Measurements from ENCODE around the gene ARHGEF12. TPM values are rescaled to one million over a fixed set of nuclear protein-coding genes. Genes with fewer than 3 reads are reported as not detected.
A peak's percentile ranks its signal among the peaks of the same experiment; 100 is the strongest.

Gene ARHGEF12
- total and polyA plus RNA-seq, 8 donors, result 13.8 to 74.7 (median 38.4) TPM

DNA sequence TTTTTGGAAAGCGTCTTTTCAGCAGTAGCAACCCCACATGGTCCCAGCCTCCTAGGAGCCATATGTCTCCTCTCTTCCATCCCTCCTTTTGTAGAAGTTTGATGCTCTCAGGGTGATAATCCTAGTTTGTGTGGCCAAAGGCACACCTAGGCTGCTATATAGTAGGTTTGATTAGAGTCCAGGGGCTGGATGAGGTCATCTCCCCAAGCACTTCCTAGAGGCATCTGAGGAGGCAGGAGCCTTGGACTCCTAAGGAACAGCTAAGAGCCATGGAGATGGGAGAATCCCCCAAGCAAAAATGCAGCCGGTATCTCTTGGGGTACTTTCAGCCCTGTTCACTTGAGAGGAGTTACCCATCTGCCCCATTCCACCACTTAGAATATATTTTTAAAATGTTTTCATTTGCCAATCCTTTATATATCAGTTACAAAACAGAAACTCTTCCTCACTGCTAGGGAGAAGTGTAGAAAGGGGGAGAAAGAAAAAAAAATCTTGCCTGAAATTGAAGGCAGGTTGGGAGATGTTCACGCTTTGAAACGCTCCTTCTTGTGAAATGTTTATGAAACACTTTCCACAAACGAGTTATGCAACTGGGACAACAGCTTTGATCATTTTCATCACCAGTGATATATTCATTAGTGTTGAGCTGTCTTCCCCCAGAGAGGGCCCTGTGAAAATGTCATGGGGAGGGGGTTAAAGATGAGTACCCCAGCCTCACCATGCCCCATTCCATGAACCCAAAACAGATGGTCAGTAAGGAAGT lies 43.0 kb upstream of the ARHGEF12 start:
- no peaks in the 10 kb centered on the region for H3K27me3 ChIP-seq
- H3K36me3 ChIP-seq, result no peaks in the 10 kb centered on the region
- H3K27ac ChIP-seq, result no peak overlapping the region
- TF ChIP-seq, protein P1, sequence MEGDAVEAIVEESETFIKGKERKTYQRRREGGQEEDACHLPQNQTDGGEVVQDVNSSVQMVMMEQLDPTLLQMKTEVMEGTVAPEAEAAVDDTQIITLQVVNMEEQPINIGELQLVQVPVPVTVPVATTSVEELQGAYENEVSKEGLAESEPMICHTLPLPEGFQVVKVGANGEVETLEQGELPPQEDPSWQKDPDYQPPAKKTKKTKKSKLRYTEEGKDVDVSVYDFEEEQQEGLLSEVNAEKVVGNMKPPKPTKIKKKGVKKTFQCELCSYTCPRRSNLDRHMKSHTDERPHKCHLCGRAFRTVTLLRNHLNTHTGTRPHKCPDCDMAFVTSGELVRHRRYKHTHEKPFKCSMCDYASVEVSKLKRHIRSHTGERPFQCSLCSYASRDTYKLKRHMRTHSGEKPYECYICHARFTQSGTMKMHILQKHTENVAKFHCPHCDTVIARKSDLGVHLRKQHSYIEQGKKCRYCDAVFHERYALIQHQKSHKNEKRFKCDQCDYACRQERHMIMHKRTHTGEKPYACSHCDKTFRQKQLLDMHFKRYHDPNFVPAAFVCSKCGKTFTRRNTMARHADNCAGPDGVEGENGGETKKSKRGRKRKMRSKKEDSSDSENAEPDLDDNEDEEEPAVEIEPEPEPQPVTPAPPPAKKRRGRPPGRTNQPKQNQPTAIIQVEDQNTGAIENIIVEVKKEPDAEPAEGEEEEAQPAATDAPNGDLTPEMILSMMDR (IDR thresholded peaks at IDR 0.05), result no peak
- intact Hi-C loops (cut with DNase I), result loop anchor here in 1 of 3 donors (10.0 kb wide), 1 partner anchor 98 kb away; no protein-coding TSS in a partner anchor
- peaks cover 0 to 3% (median 0%) of the 10 kb centered on the region in 3 donors for H3K4me1 ChIP-seq
- ATAC-seq, result no peak
- H3K9me3 ChIP-seq, result no peaks in the 10 kb centered on the region
- no peak for DNase-seq
- FAIRE-seq, result no peak
- 73 to 74% methylated on average over 5 of the region's 5 CpGs for WGBS, 2 donors
- H3K4me3 ChIP-seq, result no peak overlapping the region

DNA sequence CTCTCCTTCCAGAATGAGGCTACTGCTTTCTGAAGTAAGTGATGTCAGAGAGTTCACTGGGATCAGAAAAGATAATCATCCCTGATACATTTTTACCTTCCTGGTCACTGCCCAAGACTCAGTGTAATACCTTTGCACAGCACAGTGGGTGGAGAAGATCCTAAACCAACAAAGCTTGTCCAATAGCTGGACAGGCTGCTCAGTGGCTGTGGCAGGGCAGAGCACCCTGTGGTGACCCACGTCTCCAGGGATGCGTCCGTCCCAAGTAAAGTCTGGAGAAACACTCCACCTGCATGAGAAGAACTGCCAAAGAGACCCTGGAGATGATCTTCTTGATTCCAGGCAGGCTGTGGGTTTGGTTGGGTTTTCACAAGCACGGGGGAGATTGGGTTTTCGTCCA lies 42.1 kb upstream of the ARHGEF12 start:
- Histone ChIP-seq H3K27ac (no peak overlapping the region), H3K4me1 (peaks cover 0 to 3% (median 0%) of the 10 kb centered on the region in 3 donors), H3K9me3 (no peaks in the 10 kb centered on the region), H3K36me3 (no peaks in the 10 kb centered on the region), H3K27me3 (no peaks in the 10 kb centered on the region), H3K4me3 (no peak overlapping the region)
- ATAC-seq (no peak), DNase-seq (no peak), FAIRE-seq (no peak)
- WGBS, 2 donors, result 60 to 61% methylated on average over 5 of the region's 5 CpGs
- intact Hi-C loops (cut with DNase I), result loop anchor here in 1 of 3 donors (10.0 kb wide), 1 partner anchor 99 kb away; no protein-coding TSS in a partner anchor
- TF ChIP-seq, protein P1 (IDR thresholded peaks at IDR 0.05), result no peak

DNA sequence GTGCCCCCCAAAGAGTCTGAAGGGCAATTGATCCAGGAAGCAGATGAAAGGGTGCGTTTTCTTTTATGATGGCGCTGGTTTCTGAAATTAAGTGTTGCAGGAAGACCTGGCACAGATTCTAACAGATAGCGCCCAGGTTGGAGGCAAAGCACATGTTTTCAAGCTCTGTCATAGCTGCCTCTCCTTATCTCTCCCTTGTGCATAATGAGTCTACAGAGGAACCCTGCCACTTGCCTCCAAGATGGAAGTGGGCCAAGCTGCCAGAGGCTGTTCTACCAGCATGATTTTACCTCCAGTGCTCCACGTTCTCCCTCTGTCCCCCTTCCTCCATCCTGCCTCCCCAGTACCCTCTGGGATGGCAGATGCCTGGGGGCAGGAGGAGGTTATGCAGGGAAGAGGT lies 41.1 kb upstream of the ARHGEF12 start:
- TF ChIP-seq, protein P1 (IDR thresholded peaks at IDR 0.05), result no peak

DNA sequence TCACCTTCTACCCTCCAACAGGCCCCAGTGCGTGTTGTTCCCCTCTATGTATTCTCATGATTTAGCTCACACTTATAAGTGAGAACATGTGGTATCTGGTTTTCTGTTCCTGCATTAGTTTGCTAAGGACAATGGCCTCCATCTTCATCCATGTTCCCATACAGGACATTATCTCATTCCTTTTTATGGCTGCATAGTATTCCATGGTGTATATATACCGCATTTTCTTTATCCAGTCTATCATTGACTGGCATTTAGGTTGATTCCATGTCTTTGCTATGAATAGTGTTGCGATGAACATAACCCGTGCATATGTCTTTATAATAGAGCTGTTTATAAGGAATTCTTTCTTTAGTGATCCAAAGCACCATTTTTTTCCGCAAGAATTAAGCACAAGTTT lies 39.7 kb upstream of the ARHGEF12 start:
- DNase-seq (no peak), ATAC-seq (no peak), FAIRE-seq (no peak)
- no peaks in the 10 kb centered on the region for H3K9me3 ChIP-seq
- WGBS, 2 donors, result 91 to 94% methylated on average over 5 of the region's 5 CpGs
- no peak overlapping the region for H3K27ac ChIP-seq
- no peaks in the 10 kb centered on the region for H3K27me3 ChIP-seq
- peaks cover 0 to 3% (median 0%) of the 10 kb centered on the region in 3 donors for H3K4me1 ChIP-seq
- TF ChIP-seq, protein P1 (IDR thresholded peaks at IDR 0.05), result no peak
- intact Hi-C loops (cut with DNase I), result loop anchor here (5.0 to 10.0 kb wide), 3 partner anchors 59 to 124 kb away; no protein-coding TSS in a partner anchor
- H3K4me3 ChIP-seq, result no peak overlapping the region
- no peaks in the 10 kb centered on the region for H3K36me3 ChIP-seq

More for the DNA sequence above, 41.1 kb upstream of the ARHGEF12 start:
- peaks cover 0 to 3% (median 0%) of the 10 kb centered on the region in 3 donors for H3K4me1 ChIP-seq
- ATAC-seq, result peak; percentile 45 to 80 (median 68)
- WGBS, 2 donors, result 12 to 13% methylated on average over 4 of the region's 4 CpGs
- no peaks in the 10 kb centered on the region for H3K9me3 ChIP-seq
- FAIRE-seq, result no peak
- intact Hi-C loops (cut with DNase I), result loop anchor here (5.0 to 10.0 kb wide), 3 partner anchors 58 to 123 kb away; no protein-coding TSS in a partner anchor
- peak overlapping the region in 2 of 4 donors; percentile 11 to 17 for H3K27ac ChIP-seq
- peak in 4 of 6 donors; percentile 47 to 59 (median 54) for DNase-seq
- no peak overlapping the region for H3K4me3 ChIP-seq
- H3K27me3 ChIP-seq, result no peaks in the 10 kb centered on the region
- H3K36me3 ChIP-seq, result no peaks in the 10 kb centered on the region

DNA sequence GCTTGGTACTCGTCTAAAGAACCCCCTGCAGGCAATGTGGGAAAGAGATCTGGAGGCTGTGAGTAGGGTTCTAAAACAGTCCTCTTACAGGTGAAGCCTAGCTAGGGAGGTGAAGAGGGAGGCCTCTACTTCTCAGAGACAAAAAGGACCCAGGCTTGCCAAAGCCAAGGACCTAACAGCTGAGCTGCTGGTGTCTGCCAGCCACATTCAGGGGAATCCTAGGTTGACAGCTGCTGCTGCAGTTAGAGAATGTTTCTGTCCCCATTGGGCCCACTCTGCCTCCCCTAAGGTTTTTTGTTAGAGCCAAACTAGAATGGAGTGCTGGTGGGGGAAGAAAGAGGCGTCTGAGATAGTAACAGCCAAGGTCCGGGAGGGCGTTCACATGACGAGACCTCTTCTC lies 37.8 kb upstream of the ARHGEF12 start:
- Histone ChIP-seq H3K27me3 (no peaks in the 10 kb centered on the region), H3K27ac (no peak overlapping the region), H3K4me3 (no peak overlapping the region), H3K9me3 (no peaks in the 10 kb centered on the region), H3K36me3 (no peaks in the 10 kb centered on the region), H3K4me1 (peaks cover 0 to 8% (median 0%) of the 10 kb centered on the region in 3 donors)
- DNase-seq (no peak), FAIRE-seq (no peak), ATAC-seq (no peak)
- intact Hi-C loops (cut with DNase I), result loop anchor here (5.0 to 10.0 kb wide), 3 partner anchors 61 to 126 kb away; no protein-coding TSS in a partner anchor
- TF ChIP-seq, protein P1 (IDR thresholded peaks at IDR 0.05), result no peak
- 80 to 89% methylated on average over 5 of the region's 5 CpGs for WGBS, 2 donors

All from pancreas (tissue), 10 donors.